Skeletal muscle tissue (tissue), 4 donors: Measurements from ENCODE around the gene OR2V1. TPM values are rescaled to one million over a fixed set of nuclear protein-coding genes. Genes with fewer than 3 reads are reported as not detected.
"Not testable (repeated sequence)": the region's sequence is repeated elsewhere in the genome, so short reads cannot be mapped to it uniquely, and the experiment has no call there.

Experiments used
- H3K27ac ChIP-seq: one replicate; pipeline ENCODE4 v1.7.0; 2013; ENCODE audit warnings: mild to moderate bottlenecking, low read depth, low read length, inconsistent platforms
- H3K27me3 ChIP-seq, 3 donors: one replicate each; pipeline ENCODE4 v1.7.0; 2013; ENCODE audit warnings: low read length in 3 of 3; ENCODE audit not compliant: control insufficient read depth in 3 of 3, insufficient read depth in 3 of 3
- H3K36me3 ChIP-seq, 3 donors: one replicate each; pipeline ENCODE4 v1.7.0; 2013; ENCODE audit warnings: low read length in 3 of 3; ENCODE audit not compliant: control insufficient read depth in 3 of 3, insufficient read depth in 3 of 3
- H3K4me1 ChIP-seq, 3 donors: one replicate each; pipeline ENCODE4 v1.7.0; 2013; ENCODE audit warnings: low read length in 3 of 3, mild to moderate bottlenecking in 3 of 3; ENCODE audit not compliant: control insufficient read depth in 3 of 3, insufficient read depth in 3 of 3
- H3K4me3 ChIP-seq, 3 donors: one replicate each; pipeline ENCODE4 v1.7.0; 2013; ENCODE audit warnings: low read length in 3 of 3
- H3K9ac ChIP-seq, 3 donors: one replicate each; pipeline ENCODE4 v1.7.0; 2013; ENCODE audit warnings: low read length in 3 of 3, mild to moderate bottlenecking in 3 of 3, moderate library complexity in 2 of 3, low read depth in 1 of 3
- H3K9me3 ChIP-seq, 3 donors: one replicate each; pipeline ENCODE4 v1.7.0; 2013; ENCODE audit warnings: low read length in 3 of 3; ENCODE audit not compliant: control insufficient read depth in 3 of 3
- total RNA-seq: library from RNA; depleted of rRNA; stranded (reverse); fragments of >200 nt; gene quantifications from one replicate; pipeline ENCODE4 v1.2.3, GENCODE V29; 2014
- donor health status: Osteomylitis.

OR2V1 gene
- total RNA-seq, 1 donor from 2014 or later = not detected

GRCh38 chr5:181105391-181106025, 25.5 kb downstream of the OR2V1 start:
- Histone ChIP-seq H3K4me3 (no peak overlapping the region), H3K4me1 (no peaks in the 10 kb centered on the region), H3K9ac (no peak overlapping the region), H3K9me3 (no peaks in the 10 kb centered on the region), H3K36me3 (no peaks in the 10 kb centered on the region), H3K27me3 (peaks cover 45 to 51% (median 46%) of the 10 kb centered on the region in 3 donors), H3K27ac (no peak overlapping the region)

DNA sequence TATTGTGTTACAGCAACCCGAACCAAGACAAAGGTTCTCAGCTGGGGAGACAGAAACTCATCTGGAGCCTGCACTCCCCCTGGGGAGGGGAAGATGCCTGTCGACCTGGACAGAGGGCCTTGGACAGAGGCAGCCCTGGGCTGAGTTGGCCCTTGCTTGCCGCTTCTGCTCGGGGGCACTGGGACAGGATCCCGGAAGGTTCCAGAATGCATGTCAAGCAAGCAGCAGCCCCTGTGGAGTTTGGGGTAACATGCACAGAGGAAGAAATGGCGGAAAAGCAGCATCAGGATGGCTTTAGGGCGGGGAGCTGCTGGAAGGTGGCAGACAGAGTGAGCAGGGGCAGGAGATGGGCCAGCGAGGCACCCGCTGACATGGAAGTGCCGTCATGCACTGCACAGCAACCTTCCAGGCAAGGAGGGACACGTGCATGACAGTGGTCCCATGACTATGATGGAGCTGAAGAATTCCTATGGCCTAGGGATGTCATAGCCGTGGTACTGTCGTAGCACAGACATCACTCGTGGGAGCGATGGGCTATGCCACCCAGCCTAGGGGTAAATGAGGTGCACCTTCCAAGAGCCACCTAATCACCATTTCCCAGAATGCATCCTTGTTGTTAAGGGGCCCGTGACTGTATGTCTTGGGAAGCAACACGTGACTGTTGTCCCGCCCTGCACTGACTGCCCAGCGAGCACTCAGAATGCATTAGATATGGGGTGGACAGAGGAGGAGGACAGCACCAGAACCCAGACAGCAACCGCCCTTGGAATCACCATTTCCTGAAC, 26.2 kb downstream of the OR2V1 start:
- not testable (repeated sequence) for H3K9ac ChIP-seq

GRCh38 chr5:181104259-181104568, 26.8 kb downstream of the OR2V1 start:
- H3K27ac ChIP-seq, H3K9ac ChIP-seq, H3K36me3 ChIP-seq, H3K4me3 ChIP-seq, H3K4me1 ChIP-seq, H3K9me3 ChIP-seq: not testable (repeated sequence)
- peaks cover 47 to 51% (median 48%) of the 10 kb centered on the region in 3 donors for H3K27me3 ChIP-seq

More for the DNA sequence above, 26.2 kb downstream of the OR2V1 start:
- H3K27me3 ChIP-seq = peaks cover 46 to 51% (median 48%) of the 10 kb centered on the region in 3 donors
- H3K9me3 ChIP-seq, H3K27ac ChIP-seq, H3K4me3 ChIP-seq, H3K36me3 ChIP-seq, H3K4me1 ChIP-seq: not testable (repeated sequence)

GRCh38 chr5:181101930-181102674, 28.9 kb downstream of the OR2V1 start:
- not testable (repeated sequence) for H3K9me3 ChIP-seq, H3K9ac ChIP-seq, H3K4me1 ChIP-seq, H3K4me3 ChIP-seq, H3K36me3 ChIP-seq, H3K27ac ChIP-seq
- H3K27me3 ChIP-seq = peaks cover 32 to 37% (median 35%) of the 10 kb centered on the region in 3 donors

GRCh38 chr5:181101030-181101641, 29.8 kb downstream of the OR2V1 start:
- not testable (repeated sequence) for H3K4me3 ChIP-seq, H3K27ac ChIP-seq, H3K9ac ChIP-seq, H3K36me3 ChIP-seq, H3K9me3 ChIP-seq, H3K4me1 ChIP-seq
- peaks cover 27 to 33% (median 27%) of the 10 kb centered on the region in 3 donors for H3K27me3 ChIP-seq

GRCh38 chr5:181100121-181100875, 30.7 kb downstream of the OR2V1 start:
- Histone ChIP-seq H3K36me3 (no peaks in the 10 kb centered on the region), H3K4me3 (no peak overlapping the region), H3K27me3 (peaks cover 22 to 27% (median 23%) of the 10 kb centered on the region in 3 donors), H3K9ac (no peak overlapping the region), H3K4me1 (no peaks in the 10 kb centered on the region), H3K9me3 (no peaks in the 10 kb centered on the region), H3K27ac (no peak overlapping the region)

DNA sequence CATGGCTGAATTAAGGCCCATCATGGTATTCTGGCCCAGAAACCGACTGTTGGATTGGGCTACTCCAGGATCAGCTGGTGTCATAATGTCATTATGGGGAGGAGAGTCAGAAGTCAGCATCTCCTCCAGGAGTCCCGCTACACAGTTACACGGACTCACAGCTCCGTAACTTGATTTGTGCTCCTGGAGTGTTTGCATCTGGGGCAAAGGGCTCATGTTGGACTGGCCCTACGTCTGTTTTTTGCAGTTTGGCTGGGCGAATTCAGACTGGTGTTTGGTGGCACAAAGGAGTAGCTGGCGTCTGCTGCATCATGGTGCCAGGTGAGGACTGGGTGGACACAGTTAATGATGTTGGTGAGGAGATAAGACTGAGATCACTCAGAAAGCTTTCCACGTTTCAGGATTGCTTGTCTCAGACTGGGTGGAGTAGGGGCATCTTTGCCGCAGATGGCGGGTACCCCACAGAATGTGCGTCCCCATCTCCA, 31.3 kb downstream of the OR2V1 start:
- Histone ChIP-seq H3K27ac (no peak overlapping the region), H3K27me3 (peaks cover 21 to 26% (median 22%) of the 10 kb centered on the region in 3 donors), H3K9me3 (no peaks in the 10 kb centered on the region), H3K36me3 (no peaks in the 10 kb centered on the region), H3K4me3 (no peak overlapping the region), H3K4me1 (no peaks in the 10 kb centered on the region), H3K9ac (no peak overlapping the region)

DNA sequence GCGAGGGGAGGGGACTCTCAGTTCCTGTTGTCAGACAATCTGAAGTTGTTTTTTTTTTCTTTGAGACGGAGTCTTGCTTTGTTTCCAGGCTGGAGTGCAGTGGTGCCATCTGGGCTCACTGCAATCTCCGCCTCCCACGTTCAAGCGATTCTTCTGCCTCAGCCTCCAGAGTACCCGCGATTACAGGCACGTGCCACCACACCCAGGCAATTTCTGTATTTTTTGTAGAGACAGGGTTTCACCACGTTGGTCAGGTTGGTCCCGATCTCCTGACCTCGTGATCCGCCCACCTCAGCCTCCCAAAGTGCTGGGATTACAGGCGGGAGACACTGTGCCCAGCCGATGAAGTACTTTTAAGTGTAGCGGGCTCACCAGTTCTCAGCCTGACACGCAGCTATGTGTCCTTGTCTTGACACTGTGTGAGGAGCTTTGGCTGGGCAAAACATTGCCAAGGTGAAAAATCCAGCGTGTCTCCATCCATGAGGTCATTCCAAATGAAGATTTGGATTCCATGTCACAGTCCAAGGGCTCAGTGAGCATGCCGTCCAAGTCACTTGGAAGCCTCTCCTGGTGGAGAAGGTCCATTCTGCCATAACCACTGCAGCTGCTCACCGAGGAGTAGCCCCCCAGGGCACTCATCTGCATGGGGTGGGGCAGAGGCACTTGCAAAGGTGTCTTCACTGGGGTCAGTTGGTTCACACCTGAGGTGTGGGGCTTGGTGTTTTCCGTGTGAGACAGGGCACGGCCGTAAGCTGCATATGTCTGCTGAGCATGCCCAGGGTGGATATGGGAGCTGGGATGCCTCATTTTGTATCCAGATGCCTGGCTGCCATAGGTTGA, 32.0 kb downstream of the OR2V1 start:
- H3K4me1 ChIP-seq = no peaks in the 10 kb centered on the region
- H3K4me3 ChIP-seq = no peak overlapping the region
- no peak overlapping the region for H3K9ac ChIP-seq
- H3K9me3 ChIP-seq = no peaks in the 10 kb centered on the region
- H3K36me3 ChIP-seq = no peaks in the 10 kb centered on the region
- H3K27ac ChIP-seq = no peak overlapping the region
- peaks cover 18 to 19% (median 19%) of the 10 kb centered on the region in 3 donors for H3K27me3 ChIP-seq
